ENCODE results near the gene MADCAM1.

MADCAM1 gene

DNA sequence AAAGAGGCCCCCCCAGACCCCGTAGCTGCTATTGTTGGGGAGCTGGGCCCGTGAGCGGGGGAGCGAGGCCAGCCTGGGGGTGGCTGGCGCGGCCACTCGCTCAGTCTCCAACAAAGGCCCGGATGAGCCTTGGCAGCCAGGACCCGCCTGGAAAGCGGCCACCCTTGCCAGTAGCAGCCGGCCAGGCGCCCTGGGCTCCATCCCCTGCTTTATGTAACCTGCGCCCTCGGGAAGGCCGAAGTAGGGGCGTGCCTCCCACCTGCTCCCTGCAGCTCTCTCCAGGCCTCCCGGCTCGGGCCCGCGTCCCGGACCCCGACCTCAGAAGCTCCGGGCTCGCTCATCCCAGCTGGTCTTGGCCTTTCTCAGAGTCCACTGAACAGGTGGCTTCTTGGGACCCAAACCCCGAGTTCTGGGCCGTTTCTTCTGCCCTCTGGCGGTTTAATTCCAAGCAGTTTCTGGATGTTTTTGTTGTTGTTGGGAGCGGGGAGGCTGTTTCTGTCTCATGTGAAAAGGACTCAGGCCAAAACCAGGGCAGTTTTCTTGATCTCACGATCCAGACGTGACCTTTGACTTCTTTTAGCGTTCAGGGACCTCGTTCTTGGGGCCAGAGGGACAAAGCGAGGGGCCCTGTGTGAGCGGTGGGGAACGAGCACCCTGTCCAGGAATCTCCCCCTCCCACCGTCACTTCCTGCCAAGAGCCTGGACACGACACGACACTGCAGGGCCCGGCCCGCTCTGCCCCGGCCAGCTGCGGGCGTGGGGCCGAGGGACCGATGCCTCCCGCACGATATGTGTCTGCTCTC, 36.5 kb downstream of the MADCAM1 start:
- peak; percentile 24 to 30 for DNase-seq (ENCODE audit: low read depth in 2 of 2)

DNA sequence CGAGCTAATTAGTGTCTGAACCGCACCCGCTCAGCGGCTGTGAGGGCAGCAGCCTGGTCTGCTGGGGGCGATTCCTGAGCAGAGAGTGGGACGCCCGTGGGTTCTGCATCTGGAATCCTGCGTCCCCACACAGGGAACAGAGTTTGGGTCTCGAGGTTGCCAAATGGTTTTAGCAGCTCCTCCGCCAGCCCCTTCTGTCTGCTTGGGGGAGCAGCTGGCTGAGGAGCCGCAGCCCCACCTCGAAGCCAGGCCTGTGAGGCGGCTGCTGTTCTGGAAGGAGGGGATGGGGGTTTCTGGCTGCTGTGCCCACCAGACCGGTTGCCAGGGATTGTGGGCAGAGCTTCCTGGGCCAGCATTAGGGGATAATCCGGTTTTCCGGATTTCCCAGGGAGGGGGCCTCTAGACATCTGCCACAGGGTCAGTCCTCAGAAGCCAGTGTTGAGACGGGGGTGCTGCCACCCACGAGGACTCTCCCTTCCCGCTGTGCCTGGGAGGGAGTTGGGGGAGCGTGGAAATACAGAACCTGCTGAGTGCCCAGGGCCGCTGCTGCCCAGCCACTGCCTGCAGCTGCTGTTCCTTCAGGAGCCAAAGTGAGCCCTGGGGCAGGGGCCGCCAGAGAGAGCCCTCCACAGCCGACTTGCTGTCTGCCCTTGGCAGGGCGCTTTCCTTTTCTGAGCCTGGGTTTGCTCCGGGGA, 37.2 kb downstream of the MADCAM1 start:
- DNase-seq (ENCODE audit: low read depth in 2 of 2): no peak

DNA sequence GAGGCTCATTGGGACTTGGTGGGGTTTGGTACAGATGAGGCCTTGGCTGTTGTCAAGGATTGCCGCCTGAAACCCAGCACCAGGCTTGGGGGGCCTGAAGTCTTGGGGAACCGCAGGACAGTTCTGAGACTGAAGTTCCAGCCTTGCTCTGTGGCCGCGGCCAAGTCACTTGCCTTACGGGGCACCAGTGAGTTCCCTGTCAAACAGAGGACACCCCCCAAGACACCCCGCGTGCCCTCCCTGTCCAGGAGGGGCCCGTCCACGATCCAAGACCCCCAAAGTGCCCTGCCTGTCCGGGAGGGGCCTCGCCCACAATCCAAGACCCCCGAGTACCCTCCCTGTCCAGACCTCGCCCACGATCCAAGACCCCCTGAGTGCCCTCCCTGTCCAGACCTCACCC, 37.8 kb downstream of the MADCAM1 start:
- DNase-seq (ENCODE audit: low read depth in 2 of 2): no peak

DNA sequence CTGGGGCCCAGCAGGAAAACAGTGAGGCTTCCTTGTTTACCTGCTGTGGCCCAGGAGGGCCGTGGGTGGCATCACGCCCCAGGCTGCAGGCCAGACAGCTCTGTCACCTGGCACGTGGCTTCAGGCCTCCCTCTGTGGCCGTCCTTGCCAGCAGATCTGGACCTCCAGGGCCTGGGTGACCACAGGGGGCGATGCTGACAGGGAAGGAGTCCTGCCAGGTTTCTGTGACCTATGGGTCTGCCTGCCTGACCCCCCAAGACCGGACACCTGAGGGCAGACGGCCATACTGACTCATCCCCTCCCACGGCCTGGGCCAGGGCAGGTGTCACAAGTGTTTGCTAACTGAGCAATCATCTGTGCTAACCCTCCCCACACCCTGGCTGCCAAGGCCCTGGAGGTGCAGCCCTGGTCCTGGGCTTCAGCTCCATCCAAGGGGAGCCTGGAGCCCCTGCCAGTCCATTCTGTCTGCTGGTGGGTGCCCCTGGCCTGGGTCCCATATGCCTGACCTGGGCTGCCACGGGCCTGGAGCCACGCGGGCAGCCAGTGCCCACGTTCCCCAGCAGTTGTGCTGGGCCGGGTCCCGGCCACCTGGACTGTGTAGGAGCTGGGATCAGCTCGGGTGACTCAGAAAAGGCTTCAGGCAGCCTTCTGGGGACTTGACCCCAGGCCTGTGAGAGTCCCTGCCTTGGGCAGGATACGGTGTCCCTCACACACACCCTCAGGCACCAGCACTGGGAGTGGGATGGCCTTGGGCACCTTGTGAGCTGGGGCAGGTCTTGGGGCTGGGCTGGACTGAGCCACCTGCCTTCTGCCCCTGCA, 38.9 kb downstream of the MADCAM1 start:
- no peak for DNase-seq (ENCODE audit: low read depth in 2 of 2)

DNA sequence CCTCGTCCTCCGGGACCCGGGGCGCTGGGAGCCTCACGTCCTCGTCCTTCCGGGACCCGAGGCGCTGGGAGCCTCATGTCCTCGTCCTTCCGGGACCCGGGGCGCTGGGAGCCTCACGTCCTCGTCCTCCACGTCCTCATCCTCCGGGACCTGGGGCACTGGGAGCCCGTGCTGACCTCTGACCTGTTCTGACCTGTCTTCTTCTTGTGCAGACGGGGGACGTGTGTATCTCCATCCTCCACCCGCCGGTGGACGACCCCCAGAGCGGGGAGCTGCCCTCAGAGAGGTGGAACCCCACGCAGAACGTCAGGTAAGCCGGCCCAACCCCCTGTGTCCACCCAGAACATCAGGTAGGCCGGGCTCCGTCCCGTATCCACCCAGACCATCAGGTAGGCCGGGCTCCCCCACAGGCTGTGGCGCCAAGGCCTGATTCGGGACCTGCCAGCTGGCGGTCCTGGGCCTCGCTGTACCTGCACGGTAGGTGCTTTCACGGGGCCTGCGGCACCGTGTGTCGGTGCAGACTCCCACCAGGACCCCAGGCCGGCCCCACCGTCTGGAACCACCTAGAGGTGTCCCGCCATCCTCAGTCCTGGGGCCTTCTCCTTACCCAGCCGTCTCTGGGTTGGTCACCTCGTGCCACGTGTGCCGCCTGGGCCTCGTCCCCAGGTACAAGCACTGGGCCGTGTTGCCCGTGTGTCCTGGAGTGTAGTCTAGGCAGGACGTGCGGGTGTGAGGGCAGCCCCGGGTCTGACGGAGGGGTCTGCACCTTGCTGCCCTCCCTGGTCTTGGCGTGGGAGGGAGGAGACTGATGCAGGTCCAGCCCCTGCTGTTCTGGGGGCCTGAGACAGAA, 40.0 kb downstream of the MADCAM1 start:
- DNase-seq (ENCODE audit: low read depth in 2 of 2): no peak

DNA sequence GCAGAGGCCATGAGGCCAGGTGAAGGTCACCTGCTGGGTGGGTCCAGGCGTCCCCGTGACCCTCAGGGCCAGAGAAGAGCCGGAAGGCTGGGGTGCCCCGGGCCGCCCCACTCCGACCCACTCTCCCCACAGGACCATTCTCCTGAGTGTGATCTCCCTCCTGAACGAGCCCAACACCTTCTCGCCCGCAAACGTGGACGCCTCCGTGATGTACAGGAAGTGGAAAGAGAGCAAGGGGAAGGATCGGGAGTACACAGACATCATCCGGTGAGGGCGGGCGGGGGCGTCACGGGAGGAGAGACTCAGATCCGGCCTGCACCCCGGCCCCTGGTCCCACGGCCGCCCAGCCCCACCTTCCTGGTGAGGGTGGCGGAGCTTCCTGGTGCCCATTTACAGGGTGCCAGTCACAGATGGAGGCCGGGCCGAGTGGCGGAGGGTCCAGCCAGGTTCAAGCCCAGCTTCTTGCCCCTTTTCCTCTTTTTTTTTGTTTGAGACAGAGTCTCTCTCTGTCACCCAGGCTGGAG, 40.7 kb downstream of the MADCAM1 start:
- DNase-seq (ENCODE audit: low read depth in 2 of 2): no peak

DNA sequence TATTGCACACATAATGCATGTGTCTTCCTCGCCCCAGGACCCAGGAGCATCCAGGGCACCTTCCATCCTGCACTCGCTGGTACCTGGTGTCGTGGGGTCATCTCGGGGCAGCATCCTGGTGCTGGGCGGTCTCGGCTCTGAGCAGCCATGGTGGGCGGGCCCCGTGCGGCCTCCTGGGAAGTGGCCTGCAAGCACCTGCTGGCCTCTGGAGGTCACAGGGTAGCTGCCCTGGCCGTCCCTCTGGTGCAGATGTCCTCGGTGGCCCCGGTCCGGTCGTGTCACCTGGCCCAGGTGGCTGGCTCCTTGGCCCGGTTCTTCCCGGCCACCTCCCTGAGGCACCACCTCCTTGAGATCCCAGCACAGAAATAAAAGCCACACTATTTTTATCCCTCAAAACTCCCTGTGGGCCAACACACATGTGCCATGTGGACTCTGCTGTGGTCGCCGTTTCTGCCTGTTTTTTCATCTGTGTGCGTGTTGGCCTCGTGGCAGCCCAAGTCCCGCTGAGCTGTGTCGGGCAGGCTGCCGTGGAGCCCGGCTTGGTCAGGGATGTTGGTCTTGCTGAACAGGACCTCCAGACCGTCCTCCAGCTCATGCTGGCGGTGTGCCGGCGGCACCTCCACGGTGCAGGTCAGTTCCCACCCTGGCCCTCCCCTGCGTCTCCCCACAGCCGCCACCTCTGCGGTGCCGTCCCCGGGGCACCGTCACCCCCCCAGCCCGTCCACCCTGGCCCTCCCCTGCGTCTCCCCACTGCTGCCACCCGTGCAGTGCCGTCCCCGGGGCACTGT, 42.5 kb downstream of the MADCAM1 start:
- no peak for DNase-seq (ENCODE audit: low read depth in 2 of 2)

DNA sequence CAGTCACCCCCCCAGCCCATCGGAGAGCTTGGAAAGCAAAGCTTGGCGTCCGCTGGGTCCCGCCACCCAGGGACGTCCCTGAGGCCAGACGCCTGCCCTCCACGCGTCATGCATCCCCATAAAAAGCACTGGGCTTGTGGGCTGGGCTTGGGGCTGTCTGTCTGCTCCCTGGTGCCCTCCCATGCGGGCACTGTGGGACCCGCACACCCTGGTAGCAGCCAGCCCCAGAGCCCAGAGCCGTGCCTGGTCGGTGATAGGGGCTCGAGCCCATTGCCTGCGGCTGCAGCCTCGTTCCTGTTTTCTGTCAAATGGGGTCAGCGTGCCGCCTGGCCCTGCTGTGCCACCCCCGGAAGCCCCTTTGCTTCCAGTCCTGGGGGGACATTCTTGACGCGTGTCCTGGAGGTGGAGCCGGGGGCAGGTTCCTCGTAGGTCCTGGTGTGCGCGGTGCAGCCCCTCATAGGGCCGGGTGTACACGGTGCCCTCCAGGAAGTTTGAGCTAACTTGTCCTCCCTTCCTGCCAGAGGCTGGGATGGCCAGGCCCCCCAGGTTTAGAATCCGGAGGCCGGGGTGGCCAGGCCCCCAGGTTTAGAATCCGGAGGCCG, 43.2 kb downstream of the MADCAM1 start:
- no peak for DNase-seq (ENCODE audit: low read depth in 2 of 2)

DNA sequence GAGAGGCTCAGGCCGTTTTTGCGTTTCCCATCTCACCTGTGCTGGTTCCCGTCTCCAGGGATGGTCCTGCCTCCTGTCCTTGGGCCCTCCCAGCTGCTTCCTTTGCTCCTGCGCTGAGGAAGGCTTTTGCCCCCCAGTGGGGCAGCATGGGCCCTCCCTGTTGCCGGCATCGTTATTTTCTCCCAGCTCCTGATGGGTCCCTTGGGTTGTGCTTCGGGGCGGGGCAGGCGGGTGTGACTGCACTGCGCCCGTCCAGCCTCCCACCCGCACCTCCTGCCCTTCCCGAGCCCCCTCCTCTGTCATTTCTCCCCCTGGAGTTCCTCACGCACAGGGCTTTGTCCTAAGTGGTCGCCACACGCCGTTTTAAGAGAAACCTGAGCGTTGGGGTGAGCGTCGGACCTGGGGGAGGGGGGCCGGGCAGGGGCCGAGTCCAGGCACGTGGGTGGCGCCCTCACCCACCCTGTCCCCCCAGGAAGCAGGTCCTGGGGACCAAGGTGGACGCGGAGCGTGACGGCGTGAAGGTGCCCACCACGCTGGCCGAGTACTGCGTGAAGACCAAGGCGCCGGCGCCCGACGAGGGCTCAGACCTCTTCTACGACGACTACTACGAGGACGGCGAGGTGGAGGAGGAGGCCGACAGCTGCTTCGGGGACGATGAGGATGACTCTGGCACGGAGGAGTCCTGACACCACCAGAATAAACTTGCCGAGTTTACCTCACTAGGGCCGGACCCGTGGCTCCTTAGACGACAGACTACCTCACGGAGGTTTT, 44.8 kb downstream of the MADCAM1 start:
- DNase-seq (ENCODE audit: low read depth in 2 of 2): no peak

DNA sequence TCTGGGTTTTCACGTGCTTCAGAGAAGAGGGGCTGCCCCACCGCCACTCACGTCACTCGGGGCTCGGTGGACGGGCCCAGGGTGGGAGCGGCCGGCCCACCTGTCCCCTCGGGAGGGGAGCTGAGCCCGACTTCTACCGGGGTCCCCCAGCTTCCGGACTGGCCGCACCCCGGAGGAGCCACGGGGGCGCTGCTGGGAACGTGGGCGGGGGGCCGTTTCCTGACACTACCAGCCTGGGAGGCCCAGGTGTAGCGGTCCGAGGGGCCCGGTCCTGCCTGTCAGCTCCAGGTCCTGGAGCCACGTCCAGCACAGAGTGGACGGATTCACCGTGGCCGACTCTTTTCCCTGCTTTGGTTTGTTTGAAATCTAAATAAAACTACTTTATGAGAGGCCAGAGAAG, 45.4 kb downstream of the MADCAM1 start:
- DNase-seq (ENCODE audit: low read depth in 2 of 2): no peak

DNA sequence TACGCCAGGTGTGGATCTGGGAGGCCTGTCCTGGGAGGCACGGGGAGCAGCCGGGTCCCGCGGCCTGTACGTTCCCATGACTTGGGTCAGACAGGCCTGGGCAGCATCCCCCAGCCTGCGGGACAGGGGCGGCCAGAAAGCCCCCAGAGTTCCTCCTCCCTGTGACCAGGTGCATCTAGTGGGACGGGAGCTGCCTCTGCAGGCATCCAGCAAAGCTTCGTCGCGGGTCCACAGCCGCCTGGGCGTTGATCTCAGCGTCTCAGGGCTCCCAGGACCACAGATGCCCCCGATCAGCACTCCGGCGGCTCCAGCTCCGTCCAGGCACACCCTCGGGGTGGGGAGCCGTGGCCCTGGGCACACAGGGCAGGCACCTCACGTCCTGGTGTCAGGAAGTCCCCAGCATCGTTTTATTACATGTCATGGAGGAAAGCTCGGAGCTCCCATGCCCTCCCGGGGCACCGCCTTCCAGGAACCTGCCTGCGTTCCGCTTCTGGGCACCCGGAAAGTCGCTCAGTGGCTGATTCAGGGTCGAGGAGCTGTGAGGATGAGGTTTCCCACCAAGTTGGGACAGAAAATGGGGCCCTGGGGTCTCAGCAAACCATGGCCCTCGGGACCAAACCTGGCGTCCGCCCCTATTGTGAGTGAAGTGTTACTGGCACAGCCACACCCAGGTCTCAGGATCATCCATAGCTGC, 46.0 kb downstream of the MADCAM1 start:
- DNase-seq (ENCODE audit: low read depth in 2 of 2): no peak

DNA sequence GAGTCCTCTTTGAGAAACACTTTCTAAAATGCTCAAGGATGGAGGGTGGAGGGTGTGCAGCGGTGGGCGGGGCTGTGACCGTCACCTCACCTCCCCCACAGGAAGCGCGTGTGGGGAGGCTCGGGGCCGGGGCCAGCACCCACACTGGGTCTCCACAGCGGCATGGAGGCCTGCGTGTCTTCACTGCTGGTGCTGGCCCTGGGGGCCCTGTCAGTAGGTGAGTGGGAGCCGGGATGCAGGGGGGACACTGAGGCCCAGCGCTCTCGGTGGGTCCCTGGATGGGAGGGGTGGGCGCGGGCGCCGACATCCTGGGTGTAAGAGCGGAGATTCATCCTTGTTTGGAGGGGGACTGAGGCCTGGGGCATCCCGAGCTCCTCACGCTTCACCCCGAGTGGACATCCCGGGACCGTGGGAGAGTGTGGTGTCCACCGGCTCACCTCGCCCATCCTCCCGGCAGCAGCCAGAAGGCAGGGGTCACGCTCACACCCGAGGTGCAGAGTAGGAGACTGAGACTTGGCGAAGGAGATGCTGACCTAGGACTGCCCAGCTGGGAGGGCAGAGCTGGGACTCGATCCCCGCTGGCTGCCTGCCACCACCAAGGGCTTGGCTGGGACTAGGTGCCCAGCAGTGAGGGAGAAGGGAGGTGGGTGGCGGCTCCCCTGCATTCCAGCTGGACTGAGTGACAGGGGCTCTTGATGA, 47.8 kb downstream of the MADCAM1 start, which contains the start of gene GZMM:
TSS of gene GZMM (plus strand) at position 144 of the 699 bp plus-strand sequence. CDS start at position 163, 19 bp downstream.
- DNase-seq (ENCODE audit: low read depth in 2 of 2): no peak

DNA sequence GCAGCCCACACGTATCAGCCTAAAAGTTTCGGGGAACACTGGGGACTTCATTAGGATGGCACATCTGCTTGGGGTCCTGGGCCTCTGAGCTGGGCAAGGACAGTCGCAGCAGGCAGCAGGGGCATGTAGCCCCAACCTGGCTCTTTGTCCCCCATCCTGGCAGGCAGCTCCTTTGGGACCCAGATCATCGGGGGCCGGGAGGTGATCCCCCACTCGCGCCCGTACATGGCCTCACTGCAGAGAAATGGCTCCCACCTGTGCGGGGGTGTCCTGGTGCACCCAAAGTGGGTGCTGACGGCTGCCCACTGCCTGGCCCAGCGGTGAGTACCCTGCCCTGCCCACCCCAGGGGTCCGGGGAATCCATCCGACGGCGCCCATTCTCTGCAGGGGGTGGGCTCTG, 50.8 kb downstream of the MADCAM1 start:
- DNase-seq (ENCODE audit: low read depth in 2 of 2): no peak

DNA sequence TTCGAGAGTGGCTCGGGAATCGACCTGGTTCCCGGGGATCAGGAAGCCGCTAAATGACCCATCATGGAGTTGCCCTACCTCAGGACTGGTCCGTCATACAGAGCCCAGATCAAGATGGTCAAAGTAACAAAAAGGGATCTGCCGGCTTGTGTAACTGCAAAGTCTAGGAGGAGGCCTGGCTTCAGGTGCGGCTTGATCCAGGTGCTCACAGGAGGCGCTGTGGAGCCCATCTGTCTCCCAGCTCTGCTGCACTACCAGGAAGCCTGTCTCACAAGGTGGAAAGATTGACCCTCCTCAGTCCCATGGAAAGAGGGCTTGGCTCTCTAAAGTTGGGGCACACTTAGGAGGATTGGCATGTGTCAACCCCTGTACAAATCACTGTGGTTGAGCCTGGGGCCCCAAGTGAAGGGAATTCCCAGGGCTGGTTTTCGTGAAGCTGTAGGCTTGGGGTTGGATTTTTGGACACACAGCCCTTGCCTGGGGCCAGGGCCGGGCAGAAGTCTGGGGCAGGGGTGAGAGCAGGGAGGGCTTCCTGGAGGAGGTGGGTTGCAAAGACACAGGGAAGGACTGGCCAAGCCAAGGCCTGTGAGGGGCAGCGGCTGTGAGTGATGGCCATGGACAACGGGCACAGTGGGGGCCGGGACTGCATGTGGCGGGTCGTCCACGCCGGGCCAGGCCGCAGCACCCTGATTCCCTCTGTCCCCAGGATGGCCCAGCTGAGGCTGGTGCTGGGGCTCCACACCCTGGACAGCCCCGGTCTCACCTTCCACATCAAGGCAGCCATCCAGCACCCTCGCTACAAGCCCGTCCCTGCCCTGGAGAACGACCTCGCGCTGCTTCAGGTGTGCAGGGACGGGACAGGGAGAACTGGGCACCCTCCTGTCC, 51.8 kb downstream of the MADCAM1 start:
- DNase-seq (ENCODE audit: low read depth in 2 of 2): no peak

DNA sequence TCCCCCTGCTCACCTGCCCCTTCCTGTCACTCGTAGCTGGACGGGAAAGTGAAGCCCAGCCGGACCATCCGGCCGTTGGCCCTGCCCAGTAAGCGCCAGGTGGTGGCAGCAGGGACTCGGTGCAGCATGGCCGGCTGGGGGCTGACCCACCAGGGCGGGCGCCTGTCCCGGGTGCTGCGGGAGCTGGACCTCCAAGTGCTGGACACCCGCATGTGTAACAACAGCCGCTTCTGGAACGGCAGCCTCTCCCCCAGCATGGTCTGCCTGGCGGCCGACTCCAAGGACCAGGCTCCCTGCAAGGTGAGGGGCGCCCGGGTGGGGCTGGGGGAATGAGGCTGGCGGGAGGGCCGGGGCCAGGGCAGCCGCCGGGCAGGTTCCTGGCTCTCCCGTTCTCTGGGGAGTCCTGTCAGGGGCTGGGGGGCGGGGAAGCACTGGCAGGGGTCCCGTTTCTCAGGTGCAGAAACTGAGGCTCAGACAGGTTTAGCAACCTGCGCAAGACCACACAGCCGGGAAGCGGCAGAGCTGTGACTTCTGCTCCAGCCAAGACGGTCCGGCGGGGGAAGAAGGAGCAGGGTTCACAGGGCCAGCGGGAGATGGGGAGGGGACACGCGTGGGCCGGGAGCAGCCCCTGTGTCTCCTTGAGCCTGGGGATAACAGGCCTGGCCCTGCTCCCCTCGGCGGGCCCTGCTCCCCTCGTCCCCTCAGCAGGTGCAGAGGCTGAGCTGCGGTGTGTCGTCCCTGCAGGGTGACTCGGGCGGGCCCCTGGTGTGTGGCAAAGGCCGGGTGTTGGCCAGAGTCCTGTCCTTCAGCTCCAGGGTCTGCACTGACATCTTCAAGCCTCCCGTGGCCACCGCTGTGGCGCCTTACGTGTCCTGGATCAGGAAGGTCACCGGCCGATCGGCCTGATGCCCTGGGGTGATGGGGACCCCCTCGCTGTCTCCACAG, 52.9 kb downstream of the MADCAM1 start:
- DNase-seq (ENCODE audit: low read depth in 2 of 2): no peak

DNA sequence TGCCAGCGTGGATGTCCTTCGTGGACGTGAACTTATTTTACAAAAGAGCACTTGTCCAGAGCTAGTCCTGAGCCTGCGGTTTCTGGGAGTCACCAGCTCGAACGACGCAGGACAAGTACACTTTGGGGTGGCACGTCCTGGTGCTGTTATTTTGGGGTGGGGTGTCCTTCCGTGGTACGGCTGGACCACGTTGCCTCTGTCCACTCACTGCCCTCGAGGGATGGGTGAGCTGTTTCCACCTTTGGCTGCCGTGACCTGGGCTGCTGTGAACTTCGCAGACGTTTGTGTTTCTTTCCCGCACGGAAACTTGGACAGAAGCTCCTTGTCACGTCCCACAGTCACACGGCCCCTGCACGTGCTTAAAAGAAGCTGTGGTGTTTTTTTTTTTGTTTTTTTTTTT, 58.5 kb downstream of the MADCAM1 start:
- no peak for DNase-seq (ENCODE audit: low read depth in 2 of 2)

All from fibroblast of skin of left quadriceps (primary cell).